ENCODE results near the gene CREB5.
A peak's percentile ranks its signal among the peaks of the same experiment; 100 is the strongest.

CREB5 gene

DNA sequence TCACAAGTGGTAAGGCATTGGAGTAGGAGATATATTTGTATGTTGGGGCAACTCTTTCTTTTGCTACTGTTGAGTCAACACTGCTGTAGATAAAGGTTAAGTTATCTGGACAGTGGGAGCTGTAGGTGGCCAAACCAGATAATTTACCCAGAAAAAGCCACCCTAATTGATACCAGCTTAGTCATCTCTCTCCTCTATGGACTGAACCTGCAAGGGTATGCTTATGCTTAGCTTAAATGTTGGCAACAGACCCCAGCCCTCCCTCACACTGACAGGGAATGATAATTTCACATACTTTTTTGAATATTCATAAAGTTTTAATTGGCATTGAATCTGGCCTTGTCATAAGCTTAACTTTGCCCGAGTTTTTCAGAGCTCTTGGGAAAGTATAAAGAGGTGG is 66.3 kb downstream of the CREB5 start:
- no peak for DNase-seq (ENCODE audit: extremely low read depth, low read depth)
- no peak overlapping the region for H3K4me3 ChIP-seq (replicated peaks; ENCODE audit: low read depth, low read length)
- no peak for TF ChIP-seq CTCF (IDR thresholded peaks at IDR 0.05; ENCODE audit: low read depth, low read length, missing control alignments)

DNA sequence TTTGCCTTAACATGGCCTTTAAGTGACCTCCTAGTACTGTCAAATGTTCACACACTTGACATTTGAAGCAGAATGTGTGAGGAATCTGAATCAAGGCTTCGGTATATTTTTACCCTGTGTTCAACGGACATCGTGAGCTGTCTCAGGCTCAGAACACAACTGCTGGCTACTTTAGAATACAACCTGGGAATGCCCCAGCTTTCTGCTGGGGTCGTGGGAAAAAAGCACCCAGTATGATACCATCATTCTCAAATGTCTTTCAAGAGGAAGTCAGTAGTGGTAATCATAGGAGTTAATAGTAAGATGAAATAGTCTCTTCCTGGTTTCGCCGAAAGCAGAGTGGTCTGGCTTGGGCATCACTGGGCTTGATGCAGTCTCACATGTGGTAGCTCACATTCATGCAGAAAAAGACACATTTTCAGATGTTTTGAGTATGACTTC is 67.2 kb downstream of the CREB5 start:
- no peak overlapping the region for H3K4me3 ChIP-seq (replicated peaks; ENCODE audit: low read depth, low read length)
- no peak for TF ChIP-seq CTCF (IDR thresholded peaks at IDR 0.05; ENCODE audit: low read depth, low read length, missing control alignments)
- no peak for DNase-seq (ENCODE audit: extremely low read depth, low read depth)

DNA sequence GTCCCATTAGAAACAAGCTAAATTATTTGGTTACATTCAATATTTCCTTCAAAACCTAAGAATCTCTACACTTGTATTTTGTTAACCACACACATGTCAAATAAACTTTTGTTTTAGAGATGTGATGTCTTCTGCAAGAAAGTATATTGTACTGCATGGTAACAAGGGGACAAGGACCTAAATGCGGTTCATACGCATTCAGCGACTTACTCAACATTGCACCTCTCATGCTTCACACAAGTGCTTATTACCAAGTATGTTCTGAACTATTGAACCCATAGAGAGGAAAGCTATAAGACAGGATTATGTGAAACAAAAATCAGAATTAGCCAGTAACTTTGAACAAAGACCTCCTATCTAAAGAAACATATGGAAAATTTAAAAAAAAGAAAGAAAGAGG is 68.3 kb downstream of the CREB5 start:
- no peak for TF ChIP-seq CTCF (IDR thresholded peaks at IDR 0.05; ENCODE audit: low read depth, low read length, missing control alignments)
- DNase-seq (ENCODE audit: extremely low read depth, low read depth), result no peak
- H3K4me3 ChIP-seq (replicated peaks; ENCODE audit: low read depth, low read length), result no peak overlapping the region

DNA sequence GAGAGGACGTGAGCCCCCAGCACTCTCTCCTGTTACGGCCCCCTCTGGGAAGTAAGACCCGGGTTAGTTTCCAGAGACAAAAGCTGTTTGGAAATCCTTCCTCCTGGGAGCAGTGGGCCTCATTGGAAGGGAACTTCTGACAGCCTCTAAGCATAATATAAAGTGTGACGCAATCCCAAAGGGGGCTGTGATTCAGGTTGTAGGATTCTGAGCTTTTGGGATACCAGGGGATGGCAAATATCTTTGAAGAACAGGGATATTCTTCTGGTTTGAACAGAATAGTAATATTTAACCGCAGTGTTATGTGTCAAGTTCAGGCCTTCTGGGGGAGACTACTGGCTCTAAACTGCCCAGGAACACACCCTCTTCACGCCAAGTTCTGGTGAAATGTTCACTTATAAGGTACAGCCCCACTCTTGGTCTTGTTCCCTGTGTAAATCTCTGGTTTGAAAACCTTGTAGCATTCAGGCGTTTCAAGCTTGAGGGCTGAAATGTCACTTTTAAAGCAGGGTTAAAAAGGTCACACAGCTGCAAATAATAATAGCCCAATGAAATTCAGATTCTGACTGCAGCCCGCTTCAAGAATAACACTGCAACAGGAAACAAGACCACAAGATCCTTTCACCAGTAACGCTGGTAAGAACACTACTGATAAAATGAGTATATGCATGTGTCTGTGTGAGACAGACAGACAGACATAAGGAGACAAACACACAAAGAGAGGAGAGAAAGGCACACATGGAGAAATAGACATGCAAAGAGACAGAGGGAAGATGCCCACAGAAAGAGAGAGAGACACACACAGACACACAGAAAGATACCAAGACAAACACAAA is 69.0 kb downstream of the CREB5 start:
- H3K4me3 ChIP-seq (replicated peaks; ENCODE audit: low read depth, low read length), result no peak overlapping the region
- DNase-seq (ENCODE audit: extremely low read depth, low read depth), result peak; percentile 20
- TF ChIP-seq CTCF (IDR thresholded peaks at IDR 0.05; ENCODE audit: low read depth, low read length, missing control alignments), result no peak

DNA sequence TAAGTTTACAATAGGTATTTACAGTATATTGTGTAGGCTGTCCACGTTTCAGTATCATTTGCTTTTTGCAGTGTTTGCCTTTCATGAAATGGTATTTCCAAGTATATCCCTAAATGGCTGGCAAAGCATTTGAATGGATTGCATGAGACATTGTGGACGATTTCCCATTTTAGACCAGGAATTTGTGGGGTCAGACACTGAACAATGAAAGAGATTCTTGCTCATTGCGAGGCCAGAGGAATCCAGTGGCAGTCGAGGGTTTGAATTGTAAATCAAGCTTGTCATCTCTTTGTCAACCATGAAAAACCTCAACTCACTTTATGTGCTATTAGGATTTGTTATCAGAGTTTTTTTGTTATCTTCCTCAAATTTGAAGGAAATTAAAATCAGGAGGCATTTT is 70.8 kb downstream of the CREB5 start:
- TF ChIP-seq CTCF (IDR thresholded peaks at IDR 0.05; ENCODE audit: low read depth, low read length, missing control alignments), result no peak
- DNase-seq (ENCODE audit: extremely low read depth, low read depth), result no peak
- H3K4me3 ChIP-seq (replicated peaks; ENCODE audit: low read depth, low read length), result no peak overlapping the region

GRCh38 chr7:28483908-28484605 is 71.7 kb downstream of the CREB5 start:
- no peak overlapping the region for H3K4me3 ChIP-seq (replicated peaks; ENCODE audit: low read depth, low read length)
- no peak for TF ChIP-seq CTCF (IDR thresholded peaks at IDR 0.05; ENCODE audit: low read depth, low read length, missing control alignments)
- DNase-seq (ENCODE audit: extremely low read depth, low read depth), result peak; percentile 24

All from HFF-Myc (cell line).